GM23248 (cell line): ENCODE data around the gene MRPL19. TPM values are rescaled to one million over a fixed set of nuclear protein-coding genes. Genes with fewer than 3 reads are reported as not detected.

Experiments
- DNase-seq: peaks from one replicate; pipeline ENCODE4 v3.0.0-alpha.2; 2015
- H2AFZ ChIP-seq: fragments of 200-600 bp; sonication (generic); 2 replicates; pipeline ENCODE4 v1.6.1; 2016; ENCODE audit warnings: antibody characterized with exemption
- H3F3A ChIP-seq: fragments of 200-600 bp; sonication (generic); 2 replicates; pipeline ENCODE4 v1.6.1; 2016; ENCODE audit warnings: mild to moderate bottlenecking, antibody characterized with exemption, mixed run types; ENCODE audit not compliant: insufficient read depth
- H3K27ac ChIP-seq: fragments of 200-600 bp; sonication (generic); 2 replicates; pipeline ENCODE4 v1.5.1; 2016; ENCODE audit warnings: mild to moderate bottlenecking
- H3K27me3 ChIP-seq: fragments of 200-600 bp; sonication (generic); replicated peaks from 2 replicates; pipeline ENCODE4 v1.6.1; 2016; ENCODE audit warnings: mild to moderate bottlenecking; ENCODE audit not compliant: insufficient read depth
- H3K36me3 ChIP-seq: fragments of 200-600 bp; sonication (generic); 2 replicates; pipeline ENCODE4 v1.6.1; 2016; ENCODE audit warnings: low read depth, mild to moderate bottlenecking
- H3K4me1 ChIP-seq: fragments of 200-600 bp; sonication (generic); 2 replicates; pipeline ENCODE4 v1.6.1; 2016; ENCODE audit warnings: mild to moderate bottlenecking; ENCODE audit not compliant: insufficient read depth
- H3K4me2 ChIP-seq: fragments of 200-600 bp; sonication (generic); one replicate; pipeline ENCODE4 v1.6.1; 2016; ENCODE audit warnings: mild to moderate bottlenecking; ENCODE audit not compliant: unreplicated experiment
- H3K4me3 ChIP-seq: fragments of 200-600 bp; sonication (generic); 2 replicates; pipeline ENCODE4 v1.5.1; 2016; ENCODE audit warnings: mild to moderate bottlenecking
- H3K79me2 ChIP-seq: fragments of 200-600 bp; sonication (generic); 2 replicates; pipeline ENCODE4 v1.6.1; 2016; ENCODE audit warnings: mild to moderate bottlenecking; ENCODE audit not compliant: insufficient read depth
- H3K9ac ChIP-seq: fragments of 200-600 bp; sonication (generic); 2 replicates; pipeline ENCODE4 v1.6.1; 2016; ENCODE audit warnings: mild to moderate bottlenecking
- H3K9me2 ChIP-seq: fragments of 200-600 bp; sonication (generic); 2 replicates; pipeline ENCODE4 v1.6.1; 2016; ENCODE audit warnings: mixed run types, mild to moderate bottlenecking, moderate library complexity; ENCODE audit not compliant: insufficient read depth
- H3K9me3 ChIP-seq: fragments of 200-600 bp; sonication (generic); one replicate; pipeline ENCODE4 v1.6.1; 2017; ENCODE audit warnings: low read depth
- H4K20me1 ChIP-seq: fragments of 200-600 bp; sonication (generic); 2 replicates; pipeline ENCODE4 v1.6.0; 2016; ENCODE audit not compliant: insufficient read depth
- EZH2 ChIP-seq: fragments of 200-600 bp; sonication (generic); IDR thresholded peaks from 2 replicates; pipeline ENCODE4 v1.6.1; 2018; ENCODE audit warnings: antibody characterized with exemption, mild to moderate bottlenecking; ENCODE audit not compliant: insufficient read depth, poor library complexity, severe bottlenecking
- EZH2phosphoT487 ChIP-seq: fragments of 200-600 bp; sonication (generic); IDR thresholded peaks from 2 replicates; pipeline ENCODE4 v1.6.1; 2018; ENCODE audit warnings: antibody characterized with exemption, moderate library complexity, mild to moderate bottlenecking, low read depth; ENCODE audit not compliant: insufficient read depth
- WGBS, 2 experiments: methylation state at CpG; one replicate each; pipeline ENCODE4 v1.1.6; 2015 to 2017; ENCODE audit warnings: low lambda C conversion rate in 2 of 2, low coverage in 1 of 2; ENCODE audit errors: missing lambda C conversion rate in 2 of 2; 5-methylcytosine and 5-hydroxymethylcytosine counted together
- in situ Hi-C: fragments of 300-500 bp; cut with MboI; formaldehyde crosslinking; loops from 2 replicates; pipeline ENCODE4 v1.15.0; 2020
- polyA plus RNA-seq: library from polyadenylated mRNA; unstranded; fragments of >200 nt; fragmentation: Nextera tagmentation; extraction: Ambion mirVana; gene quantifications from 2 replicates; pipeline ENCODE4 v1.2.1, GENCODE V29; 2016
- total RNA-seq: library from RNA; depleted of rRNA; stranded (reverse); fragments of >200 nt; shearing (Covaris generic); gene quantifications from 2 replicates; pipeline ENCODE4 v1.2.3, GENCODE V29; 2014

MRPL19 gene
- total and polyA plus RNA-seq, 2 experiments from 2014 or later, result 48.7 to 55.2 TPM

- no peak for DNase-seq
- no peaks in the 10 kb centered on the region for H3K79me2 ChIP-seq
- in situ Hi-C loops, result no loop called here
- TF ChIP-seq EZH2 (no peak), EZH2phosphoT487 (no peak)
- no peaks in the 10 kb centered on the region for H4K20me1 ChIP-seq
- no peaks in the 10 kb centered on the region for H3K27me3 ChIP-seq
- peaks cover 16% of the 10 kb centered on the region; the same call in 1 of the 2 replicates for H3K36me3 ChIP-seq
- no peaks in the 10 kb centered on the region for H3K9me2 ChIP-seq
- H3K9ac ChIP-seq, result no peak overlapping the region
- no peaks in the 10 kb centered on the region for H3F3A ChIP-seq
- H3K9me3 ChIP-seq, result no peaks in the 10 kb centered on the region
- no peak overlapping the region for H3K4me3 ChIP-seq
- no peak overlapping the region for H2AFZ ChIP-seq
- H3K4me2 ChIP-seq, result no peak overlapping the region
- no peak overlapping the region for H3K27ac ChIP-seq
- WGBS, 2 experiments, result 94 to 100% methylated on average over 1 of the region's 1 CpG
- H3K4me1 ChIP-seq, result no peaks in the 10 kb centered on the region
These were observed 41.6 kb downstream of the MRPL19 start for GRCh38 chr2:75688196-75688595.

GRCh38 chr2:75698918-75699317 is 52.3 kb downstream of the MRPL19 start:
- in situ Hi-C loops, result no loop called here
- Histone ChIP-seq H3K79me2 (no peaks in the 10 kb centered on the region), H4K20me1 (no peaks in the 10 kb centered on the region), H3K9me3 (no peaks in the 10 kb centered on the region), H3K27ac (no peak overlapping the region), H3K36me3 (peaks cover 28% of the 10 kb centered on the region), H3K4me1 (no peaks in the 10 kb centered on the region), H3K27me3 (no peaks in the 10 kb centered on the region), H3K9ac (no peak overlapping the region), H2AFZ (no peak overlapping the region), H3K4me3 (no peak overlapping the region), H3K9me2 (no peaks in the 10 kb centered on the region), H3F3A (no peaks in the 10 kb centered on the region), H3K4me2 (no peak overlapping the region)
- TF ChIP-seq EZH2, result no peak
- no peak for TF ChIP-seq EZH2phosphoT487
- WGBS, 2 experiments, result 93 to 98% methylated on average over 2 of the region's 2 CpGs
- peak; percentile 28 for DNase-seq

GRCh38 chr2:75702593-75702992 is 56.0 kb downstream of the MRPL19 start:
- H3F3A ChIP-seq, result 0 out of 2 replicates have a peak, but pooled peaks cover under 1% of the 10 kb centered on the region
- H2AFZ ChIP-seq, result no peak overlapping the region
- no peaks in the 10 kb centered on the region for H4K20me1 ChIP-seq
- H3K4me3 ChIP-seq, result no peak overlapping the region
- H3K27ac ChIP-seq, result no peak overlapping the region
- H3K36me3 ChIP-seq, result peaks cover 33% of the 10 kb centered on the region
- WGBS, 2 experiments, result 96 to 98% methylated on average over 4 of the region's 4 CpGs
- peaks cover 3% of the 10 kb centered on the region for H3K4me1 ChIP-seq
- no peak overlapping the region for H3K9ac ChIP-seq
- in situ Hi-C loops, result no loop called here
- no peak for TF ChIP-seq EZH2phosphoT487
- no peak for TF ChIP-seq EZH2
- H3K4me2 ChIP-seq, result no peak overlapping the region
- H3K79me2 ChIP-seq, result peaks cover 11% of the 10 kb centered on the region; the same call in 1 of the 2 replicates
- H3K9me2 ChIP-seq, result no peaks in the 10 kb centered on the region
- no peaks in the 10 kb centered on the region for H3K9me3 ChIP-seq
- H3K27me3 ChIP-seq, result no peaks in the 10 kb centered on the region
- DNase-seq, result no peak

- H3K27ac ChIP-seq, result no peak overlapping the region
- no peak overlapping the region for H3K9ac ChIP-seq
- H3F3A ChIP-seq, result 0 out of 2 replicates have a peak, but pooled peaks cover 7% of the 10 kb centered on the region
- peaks cover 21% of the 10 kb centered on the region for H3K79me2 ChIP-seq
- H3K4me1 ChIP-seq, result peaks cover 14% of the 10 kb centered on the region
- H3K27me3 ChIP-seq, result no peaks in the 10 kb centered on the region
- no peaks in the 10 kb centered on the region for H3K9me3 ChIP-seq
- no peaks in the 10 kb centered on the region for H3K9me2 ChIP-seq
- no peak overlapping the region for H2AFZ ChIP-seq
- H3K4me3 ChIP-seq, result no peak overlapping the region
- peaks cover 29% of the 10 kb centered on the region for H3K36me3 ChIP-seq
- H3K4me2 ChIP-seq, result no peak overlapping the region
- WGBS, 2 experiments, result 63 to 75% methylated on average over 4 of the region's 4 CpGs
- TF ChIP-seq EZH2, result no peak
- no peak for TF ChIP-seq EZH2phosphoT487
- H4K20me1 ChIP-seq, result no peaks in the 10 kb centered on the region
- DNase-seq, result no peak
- in situ Hi-C loops, result no loop called here
These were observed 57.2 kb downstream of the MRPL19 start for GRCh38 chr2:75703589-75704287.
